H9 (cell line): Measurements from ENCODE around the gene CBLL1. TPM values are rescaled to one million over a fixed set of nuclear protein-coding genes. Genes with fewer than 3 reads are reported as not detected.

Source experiments
- DNase-seq: peaks from one replicate; pipeline ENCODE4 v3.0.0-alpha.2; 2017
- H2AFZ ChIP-seq: one replicate; pipeline ENCODE4 v1.6.1; 2013; ENCODE audit warnings: mild to moderate bottlenecking, low read length, control low read depth, moderate library complexity
- H2AK5ac ChIP-seq: 2 replicates; pipeline ENCODE4 v1.6.1; 2013; ENCODE audit warnings: low read length, control low read depth, mixed read lengths; ENCODE audit not compliant: insufficient read length
- H2BK120ac ChIP-seq: one replicate; pipeline ENCODE4 v1.6.1; 2013; ENCODE audit warnings: low read depth, mild to moderate bottlenecking, low read length, control low read depth, inconsistent platforms; ENCODE audit not compliant: poor library complexity, severe bottlenecking
- H2BK12ac ChIP-seq: 2 replicates; pipeline ENCODE4 v1.6.1; 2013; ENCODE audit warnings: low read length, control low read depth, mixed read lengths, low read depth; ENCODE audit not compliant: insufficient read length
- H2BK15ac ChIP-seq: 2 replicates; pipeline ENCODE4 v1.6.1; 2013; ENCODE audit warnings: low read depth, low read length, control low read depth
- H2BK20ac ChIP-seq: one replicate; pipeline ENCODE4 v1.6.1; 2013; ENCODE audit warnings: low read depth, mild to moderate bottlenecking, low read length, control low read depth, inconsistent platforms; ENCODE audit not compliant: poor library complexity, severe bottlenecking
- H2BK5ac ChIP-seq: 2 replicates; pipeline ENCODE4 v1.6.1; 2013; ENCODE audit warnings: low read length, control low read depth, mixed read lengths; ENCODE audit not compliant: insufficient read length
- H3K14ac ChIP-seq: 2 replicates; pipeline ENCODE4 v1.6.1; 2013; ENCODE audit warnings: low read length, control low read depth; ENCODE audit not compliant: insufficient read depth
- H3K18ac ChIP-seq: 2 replicates; pipeline ENCODE4 v1.6.1; 2013; ENCODE audit warnings: low read depth, mild to moderate bottlenecking, mixed read lengths, low read length, control low read depth; ENCODE audit not compliant: insufficient read length
- H3K23ac ChIP-seq: 2 replicates; pipeline ENCODE4 v1.6.1; 2013; ENCODE audit warnings: low read length, control low read depth, mixed read lengths, low read depth; ENCODE audit not compliant: insufficient read length
- H3K23me2 ChIP-seq: 2 replicates; pipeline ENCODE4 v1.6.1; 2013; ENCODE audit warnings: low read depth, mild to moderate bottlenecking, mixed read lengths, low read length, control low read depth; ENCODE audit not compliant: insufficient read length, poor library complexity, severe bottlenecking
- H3K27ac ChIP-seq: 2 replicates; pipeline ENCODE4 v1.5.1; 2013; ENCODE audit warnings: low read length, control low read depth, mixed read lengths, low read depth; ENCODE audit not compliant: insufficient read length
- H3K27me3 ChIP-seq: 2 replicates; pipeline ENCODE4 v1.6.1; 2013; ENCODE audit warnings: low read length, control low read depth, inconsistent platforms; ENCODE audit not compliant: insufficient read depth
- H3K4ac ChIP-seq: 2 replicates; pipeline ENCODE4 v1.6.1; 2013; ENCODE audit warnings: low read depth, mild to moderate bottlenecking, control low read depth, inconsistent platforms, low read length, moderate library complexity
- H3K4me1 ChIP-seq: 2 replicates; pipeline ENCODE4 v1.6.1; 2013; ENCODE audit warnings: low read length, control low read depth, inconsistent platforms; ENCODE audit not compliant: insufficient read depth
- H3K4me2 ChIP-seq: 2 replicates; pipeline ENCODE4 v1.6.1; 2013; ENCODE audit warnings: low read length, control low read depth, mixed read lengths; ENCODE audit not compliant: insufficient read length, insufficient read depth
- H3K56ac ChIP-seq: 2 replicates; pipeline ENCODE4 v1.6.1; 2013; ENCODE audit warnings: low read depth, mild to moderate bottlenecking, mixed read lengths, low read length, control low read depth; ENCODE audit not compliant: insufficient read length
- H3K79me1 ChIP-seq: 2 replicates; pipeline ENCODE4 v1.6.1; 2013; ENCODE audit warnings: low read depth, mild to moderate bottlenecking, moderate library complexity, low read length, control low read depth, inconsistent platforms; ENCODE audit not compliant: insufficient read depth, poor library complexity, severe bottlenecking
- H3K79me2 ChIP-seq: 2 replicates; pipeline ENCODE4 v1.6.1; 2013; ENCODE audit warnings: low read length, control low read depth, inconsistent platforms; ENCODE audit not compliant: insufficient read depth
- H3K9ac ChIP-seq: 2 replicates; pipeline ENCODE4 v1.6.1; 2013; ENCODE audit warnings: low read length, control low read depth, mixed read lengths; ENCODE audit not compliant: insufficient read length; ENCODE audit errors: extremely low read depth
- H3K9me3 ChIP-seq: one replicate; pipeline ENCODE4 v1.6.1; 2013; ENCODE audit warnings: low read depth, low read length, inconsistent platforms; ENCODE audit not compliant: control insufficient read depth
- H3T11ph ChIP-seq: one replicate; pipeline ENCODE4 v1.6.1; 2013; ENCODE audit warnings: mild to moderate bottlenecking, low read length, control low read depth, inconsistent platforms
- H4K20me1 ChIP-seq: one replicate; pipeline ENCODE4 v1.6.1; 2013; ENCODE audit not compliant: control insufficient read depth, insufficient read length, insufficient read depth
- H4K5ac ChIP-seq: 2 replicates; pipeline ENCODE4 v1.6.1; 2013; ENCODE audit warnings: low read depth, mild to moderate bottlenecking, mixed read lengths, low read length, control low read depth; ENCODE audit not compliant: insufficient read length
- H4K8ac ChIP-seq: replicated peaks from 2 replicates; pipeline ENCODE4 v1.6.1; 2013; ENCODE audit warnings: low read length, control low read depth, mixed read lengths, low read depth; ENCODE audit not compliant: insufficient read length
- H4K91ac ChIP-seq: 2 replicates; pipeline ENCODE4 v1.6.1; 2013; ENCODE audit warnings: low read depth, mild to moderate bottlenecking, moderate library complexity, mixed read lengths, low read length, control low read depth; ENCODE audit not compliant: insufficient read length
- H3K27ac Mint-ChIP-seq, 3 experiments: 2 replicates in 2 of 3; 3 replicates in 1 of 3; pipeline ENCODE4 v1.8.0; 2020 to 2021; ENCODE audit warnings: mixed read lengths in 3 of 3, mild to moderate bottlenecking in 1 of 3, moderate library complexity in 1 of 3
- H3K27me3 Mint-ChIP-seq: 2 replicates; pipeline ENCODE4 v1.8.0; 2021; ENCODE audit warnings: low read depth, mild to moderate bottlenecking, moderate library complexity, mixed read lengths
- H3K36me3 Mint-ChIP-seq, 3 experiments: 2 replicates in 2 of 3; 3 replicates in 1 of 3; pipeline ENCODE4 v1.8.0; 2020 to 2021; ENCODE audit warnings: low read depth in 3 of 3, mixed read lengths in 3 of 3; ENCODE audit not compliant: insufficient read depth in 1 of 3
- H3K4me1 Mint-ChIP-seq, 2 experiments: 2 replicates each; pipeline ENCODE4 v1.8.0; 2020; ENCODE audit warnings: mixed read lengths in 2 of 2
- H3K4me3 Mint-ChIP-seq, 2 experiments: 2 replicates in 1 of 2; 3 replicates in 1 of 2; pipeline ENCODE4 v1.8.0; 2020 to 2021; ENCODE audit warnings: mild to moderate bottlenecking in 2 of 2, mixed read lengths in 2 of 2, moderate library complexity in 1 of 2
- H3K9me3 Mint-ChIP-seq, 2 experiments: 2 replicates in 1 of 2; 3 replicates in 1 of 2; pipeline ENCODE4 v1.8.0; 2020; ENCODE audit warnings: mild to moderate bottlenecking in 2 of 2, mixed read lengths in 2 of 2, moderate library complexity in 1 of 2
- WGBS: extraction: QIAGEN DNeasy Blood & Tissue Kit; methylation state at CpG from one replicate; pipeline ENCODE4 v1.1.7; 2013; ENCODE audit warnings: missing lambda C conversion rate, low lambda C conversion rate, mixed read lengths; ENCODE audit not compliant: insufficient read length; ENCODE audit errors: extremely low coverage; 5-methylcytosine and 5-hydroxymethylcytosine counted together
- total RNA-seq: library from RNA; stranded (reverse); gene quantifications from 2 replicates; pipeline ENCODE4 v1.2.1, GENCODE V29; 2021
- TF ChIP-seq, protein P1 (sequence below): fragments of 200-600 bp; sonication (generic); conservative IDR thresholded peaks from 3 replicates; pipeline ENCODE4 v1.8.0; 2021; ENCODE audit warnings: antibody characterized with exemption, mild to moderate bottlenecking

The CBLL1 gene
- total RNA-seq, 1 experiment from 2014 or later = 32.2 TPM

DNA sequence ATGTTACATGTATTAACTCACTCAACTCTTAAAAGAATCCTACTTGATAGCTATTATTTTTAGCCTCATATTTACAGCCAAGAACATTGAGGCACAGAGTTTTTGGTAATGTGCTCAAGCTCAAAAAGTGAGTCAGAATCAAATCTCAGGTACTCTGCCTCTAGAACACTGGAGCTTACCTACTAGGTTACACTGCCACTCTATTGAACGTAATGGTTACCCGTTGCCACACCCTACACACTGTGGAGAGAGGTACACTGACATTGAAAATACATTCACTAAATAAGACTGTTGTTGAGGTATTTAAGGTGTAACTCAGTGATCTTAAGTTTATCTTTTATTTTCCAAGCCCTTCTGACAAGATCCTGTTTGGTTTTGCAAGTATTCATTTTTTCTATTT, 41.2 kb downstream of the CBLL1 start:
- H3K79me1 ChIP-seq = no peaks in the 10 kb centered on the region
- no peak overlapping the region for H3K18ac ChIP-seq
- Mint-ChIP-seq H3K27me3 (no peaks in the 10 kb centered on the region), H3K36me3 (no peaks in the 10 kb centered on the region), H3K4me3 (no peak overlapping the region), H3K9me3 (no peaks in the 10 kb centered on the region), H3K4me1 (peaks cover 19 to 23% of the 10 kb centered on the region in 2 experiments), H3K27ac (no peak overlapping the region)
- H3T11ph ChIP-seq = no peak overlapping the region
- no peak overlapping the region for H2BK15ac ChIP-seq
- no peak overlapping the region for H2AFZ ChIP-seq
- no peaks in the 10 kb centered on the region for H3K9me3 ChIP-seq
- no peak overlapping the region for H3K4ac ChIP-seq
- H4K20me1 ChIP-seq = no peaks in the 10 kb centered on the region
- H4K5ac ChIP-seq = no peak overlapping the region
- H2BK5ac ChIP-seq = no peak overlapping the region
- no peak overlapping the region for H3K23ac ChIP-seq
- H2BK12ac ChIP-seq = no peak overlapping the region
- no peak overlapping the region for H3K9ac ChIP-seq
- no peak overlapping the region for H2AK5ac ChIP-seq
- TF ChIP-seq, protein P1, sequence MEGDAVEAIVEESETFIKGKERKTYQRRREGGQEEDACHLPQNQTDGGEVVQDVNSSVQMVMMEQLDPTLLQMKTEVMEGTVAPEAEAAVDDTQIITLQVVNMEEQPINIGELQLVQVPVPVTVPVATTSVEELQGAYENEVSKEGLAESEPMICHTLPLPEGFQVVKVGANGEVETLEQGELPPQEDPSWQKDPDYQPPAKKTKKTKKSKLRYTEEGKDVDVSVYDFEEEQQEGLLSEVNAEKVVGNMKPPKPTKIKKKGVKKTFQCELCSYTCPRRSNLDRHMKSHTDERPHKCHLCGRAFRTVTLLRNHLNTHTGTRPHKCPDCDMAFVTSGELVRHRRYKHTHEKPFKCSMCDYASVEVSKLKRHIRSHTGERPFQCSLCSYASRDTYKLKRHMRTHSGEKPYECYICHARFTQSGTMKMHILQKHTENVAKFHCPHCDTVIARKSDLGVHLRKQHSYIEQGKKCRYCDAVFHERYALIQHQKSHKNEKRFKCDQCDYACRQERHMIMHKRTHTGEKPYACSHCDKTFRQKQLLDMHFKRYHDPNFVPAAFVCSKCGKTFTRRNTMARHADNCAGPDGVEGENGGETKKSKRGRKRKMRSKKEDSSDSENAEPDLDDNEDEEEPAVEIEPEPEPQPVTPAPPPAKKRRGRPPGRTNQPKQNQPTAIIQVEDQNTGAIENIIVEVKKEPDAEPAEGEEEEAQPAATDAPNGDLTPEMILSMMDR = no peak
- H3K27me3 ChIP-seq = no peaks in the 10 kb centered on the region
- WGBS = no CpG with 5 or more reads among the region's 2 CpGs
- no peak overlapping the region for H3K4me2 ChIP-seq
- no peaks in the 10 kb centered on the region for H3K23me2 ChIP-seq
- H3K4me1 ChIP-seq = peaks cover 5% of the 10 kb centered on the region; the same call in 1 of the 2 replicates
- H4K91ac ChIP-seq = no peak overlapping the region
- H3K56ac ChIP-seq = no peak overlapping the region
- no peak overlapping the region for H3K14ac ChIP-seq
- DNase-seq = no peak
- H3K27ac ChIP-seq = no peak overlapping the region
- no peaks in the 10 kb centered on the region for H3K79me2 ChIP-seq
- H4K8ac ChIP-seq = no peak overlapping the region
- H2BK20ac ChIP-seq = no peak overlapping the region
- no peak overlapping the region for H2BK120ac ChIP-seq
